ENCODE data around the gene F2RL2.

F2RL2 gene

GRCh38 chr5:76579166-76579937 lies 43.9 kb downstream of the F2RL2 start:
- Histone ChIP-seq H3K4me3 (ENCODE audit: low read depth, low read length) (no peak overlapping the region), H3K36me3 (ENCODE audit: control insufficient read depth in 2 of 2, insufficient read depth in 1 of 2, low read length in 2 of 2) (no peaks in the 10 kb centered on the region), H3K4me1 (ENCODE audit: control insufficient read depth, insufficient read depth, low read length) (peaks cover 7% of the 10 kb centered on the region; the same call in 1 of the 2 replicates), H3K9me3 (ENCODE audit: control insufficient read depth, insufficient read depth, low read depth, low read length) (no peaks in the 10 kb centered on the region), H3K27ac (ENCODE audit: extremely low read depth, low read depth, low read length) (no peak overlapping the region)
- ChIA-PET POLR2A (no interaction called here), CTCF (interaction anchor here (0.6 to 1.0 kb wide), 2 partner anchors 35 to 83 kb away, joined by 3 read pairs; no protein-coding TSS in a partner anchor)
- TF ChIP-seq ZNF146 (tag by site-specific recombination; IDR thresholded peaks at IDR 0.05), result no peak
- TF ChIP-seq, protein P1, sequence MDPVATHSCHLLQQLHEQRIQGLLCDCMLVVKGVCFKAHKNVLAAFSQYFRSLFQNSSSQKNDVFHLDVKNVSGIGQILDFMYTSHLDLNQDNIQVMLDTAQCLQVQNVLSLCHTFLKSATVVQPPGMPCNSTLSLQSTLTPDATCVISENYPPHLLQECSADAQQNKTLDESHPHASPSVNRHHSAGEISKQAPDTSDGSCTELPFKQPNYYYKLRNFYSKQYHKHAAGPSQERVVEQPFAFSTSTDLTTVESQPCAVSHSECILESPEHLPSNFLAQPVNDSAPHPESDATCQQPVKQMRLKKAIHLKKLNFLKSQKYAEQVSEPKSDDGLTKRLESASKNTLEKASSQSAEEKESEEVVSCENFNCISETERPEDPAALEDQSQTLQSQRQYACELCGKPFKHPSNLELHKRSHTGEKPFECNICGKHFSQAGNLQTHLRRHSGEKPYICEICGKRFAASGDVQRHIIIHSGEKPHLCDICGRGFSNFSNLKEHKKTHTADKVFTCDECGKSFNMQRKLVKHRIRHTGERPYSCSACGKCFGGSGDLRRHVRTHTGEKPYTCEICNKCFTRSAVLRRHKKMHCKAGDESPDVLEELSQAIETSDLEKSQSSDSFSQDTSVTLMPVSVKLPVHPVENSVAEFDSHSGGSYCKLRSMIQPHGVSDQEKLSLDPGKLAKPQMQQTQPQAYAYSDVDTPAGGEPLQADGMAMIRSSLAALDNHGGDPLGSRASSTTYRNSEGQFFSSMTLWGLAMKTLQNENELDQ (tag by site-specific recombination; IDR thresholded peaks at IDR 0.05; ENCODE audit: low read depth), result no peak
- TF ChIP-seq ZNF157 (tag by site-specific recombination; IDR thresholded peaks at IDR 0.05), result no peak
- TF ChIP-seq ZNF747 (tag by site-specific recombination; IDR thresholded peaks at IDR 0.05), result no peak
- TF ChIP-seq ZNF239 (tag by site-specific recombination; IDR thresholded peaks at IDR 0.05), result no peak
- TF ChIP-seq ZNF660 (tag by site-specific recombination; IDR thresholded peaks at IDR 0.05), result no peak
- no peak for TF ChIP-seq ZNF792 (tag by site-specific recombination; IDR thresholded peaks at IDR 0.05)
- no peak for TF ChIP-seq IKZF3 (tag by site-specific recombination; IDR thresholded peaks at IDR 0.05)
- TF ChIP-seq ZNF571 (tag by site-specific recombination; IDR thresholded peaks at IDR 0.05), result no peak
- no peak for TF ChIP-seq ZNF112 (tag by site-specific recombination; IDR thresholded peaks at IDR 0.05)
- TF ChIP-seq ZFP69B (tag by site-specific recombination; IDR thresholded peaks at IDR 0.05), result no peak
- TF ChIP-seq ZNF398 (tag by site-specific recombination; IDR thresholded peaks at IDR 0.05), result no peak
- TF ChIP-seq, protein P2, sequence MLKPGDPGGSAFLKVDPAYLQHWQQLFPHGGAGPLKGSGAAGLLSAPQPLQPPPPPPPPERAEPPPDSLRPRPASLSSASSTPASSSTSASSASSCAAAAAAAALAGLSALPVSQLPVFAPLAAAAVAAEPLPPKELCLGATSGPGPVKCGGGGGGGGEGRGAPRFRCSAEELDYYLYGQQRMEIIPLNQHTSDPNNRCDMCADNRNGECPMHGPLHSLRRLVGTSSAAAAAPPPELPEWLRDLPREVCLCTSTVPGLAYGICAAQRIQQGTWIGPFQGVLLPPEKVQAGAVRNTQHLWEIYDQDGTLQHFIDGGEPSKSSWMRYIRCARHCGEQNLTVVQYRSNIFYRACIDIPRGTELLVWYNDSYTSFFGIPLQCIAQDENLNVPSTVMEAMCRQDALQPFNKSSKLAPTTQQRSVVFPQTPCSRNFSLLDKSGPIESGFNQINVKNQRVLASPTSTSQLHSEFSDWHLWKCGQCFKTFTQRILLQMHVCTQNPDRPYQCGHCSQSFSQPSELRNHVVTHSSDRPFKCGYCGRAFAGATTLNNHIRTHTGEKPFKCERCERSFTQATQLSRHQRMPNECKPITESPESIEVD (tag by site-specific recombination; IDR thresholded peaks at IDR 0.05), result no peak
- no peak for TF ChIP-seq ZNF19 (tag by site-specific recombination; IDR thresholded peaks at IDR 0.05; ENCODE audit: low read depth)
- no peak for TF ChIP-seq ZXDB (tag by site-specific recombination; IDR thresholded peaks at IDR 0.05)
- no peak for TF ChIP-seq ZNF121 (tag by site-specific recombination; IDR thresholded peaks at IDR 0.05)

GRCh38 chr5:76576996-76577395 lies 46.2 kb downstream of the F2RL2 start:
- H3K4me3 ChIP-seq (ENCODE audit: low read depth, low read length), result no peak overlapping the region
- H3K27ac ChIP-seq (ENCODE audit: extremely low read depth, low read depth, low read length), result no peak overlapping the region
- no peaks in the 10 kb centered on the region for H3K9me3 ChIP-seq (ENCODE audit: control insufficient read depth, insufficient read depth, low read depth, low read length)
- no peaks in the 10 kb centered on the region for H3K36me3 ChIP-seq (ENCODE audit: control insufficient read depth in 2 of 2, insufficient read depth in 1 of 2, low read length in 2 of 2)
- POLR2A ChIA-PET, result no interaction called here
- H3K4me1 ChIP-seq (ENCODE audit: control insufficient read depth, insufficient read depth, low read length), result no peaks in the 10 kb centered on the region; the same call in 1 of the 2 replicates
- CTCF ChIA-PET, result interaction anchor here (0.6 kb wide), 1 partner anchor 14 kb away, joined by 6 read pairs; no protein-coding TSS in a partner anchor
- TF ChIP-seq PATZ1 (tag by site-specific recombination; IDR thresholded peaks at IDR 0.05), result no peak
- TF ChIP-seq, protein P3, sequence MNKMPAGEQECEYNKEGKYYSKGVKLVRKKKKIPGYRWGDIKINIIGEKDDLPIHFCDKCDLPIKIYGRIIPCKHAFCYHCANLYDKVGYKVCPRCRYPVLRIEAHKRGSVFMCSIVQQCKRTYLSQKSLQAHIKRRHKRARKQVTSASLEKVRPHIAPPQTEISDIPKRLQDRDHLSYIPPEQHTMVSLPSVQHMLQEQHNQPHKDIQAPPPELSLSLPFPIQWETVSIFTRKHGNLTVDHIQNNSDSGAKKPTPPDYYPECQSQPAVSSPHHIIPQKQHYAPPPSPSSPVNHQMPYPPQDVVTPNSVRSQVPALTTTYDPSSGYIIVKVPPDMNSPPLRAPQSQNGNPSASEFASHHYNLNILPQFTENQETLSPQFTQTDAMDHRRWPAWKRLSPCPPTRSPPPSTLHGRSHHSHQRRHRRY (tag by site-specific recombination; IDR thresholded peaks at IDR 0.05), result no peak
- no peak for TF ChIP-seq ZNF266 (tag by site-specific recombination; IDR thresholded peaks at IDR 0.05; ENCODE audit: low read depth)
- TF ChIP-seq YY2 (tag by site-specific recombination; IDR thresholded peaks at IDR 0.05), result no peak
- TF ChIP-seq ZNF544 (tag by site-specific recombination; IDR thresholded peaks at IDR 0.05), result no peak
- TF ChIP-seq ZNF416 (tag by site-specific recombination; IDR thresholded peaks at IDR 0.05), result no peak
- no peak for TF ChIP-seq ZFP69B (tag by site-specific recombination; IDR thresholded peaks at IDR 0.05)
- no peak for TF ChIP-seq ZNF26 (tag by site-specific recombination; IDR thresholded peaks at IDR 0.05)
- no peak for TF ChIP-seq ZNF626 (tag by site-specific recombination; IDR thresholded peaks at IDR 0.05)
- TF ChIP-seq ZNF624 (tag by site-specific recombination; IDR thresholded peaks at IDR 0.05), result no peak
